Measurements from ENCODE around the gene ATP10A. TPM values are rescaled to one million over a fixed set of nuclear protein-coding genes. Genes with fewer than 3 reads are reported as not detected.

The ATP10A gene
- total RNA-seq, 1 donor from 2014 or later: 0.58 TPM

- intact Hi-C loops (cut with micrococcal nuclease): no loop called here
- H3K27me3 ChIP-seq (ENCODE audit: low read depth): no peaks in the 10 kb centered on the region
- no peak for TF ChIP-seq CTCF (IDR thresholded peaks at IDR 0.05; ENCODE audit: borderline replicate concordance)
- H3K9me3 ChIP-seq (replicated peaks): no peaks in the 10 kb centered on the region
- H3K4me1 ChIP-seq: peaks cover 8% of the 10 kb centered on the region
- no peak for DNase-seq
- H3K36me3 ChIP-seq: no peaks in the 10 kb centered on the region
- no peak overlapping the region for H3K4me3 ChIP-seq
- H3K27ac ChIP-seq (replicated peaks): no peak overlapping the region
Observed at GRCh38 chr15:25899870-25900269, 36.7 kb upstream of the ATP10A start.

DNA sequence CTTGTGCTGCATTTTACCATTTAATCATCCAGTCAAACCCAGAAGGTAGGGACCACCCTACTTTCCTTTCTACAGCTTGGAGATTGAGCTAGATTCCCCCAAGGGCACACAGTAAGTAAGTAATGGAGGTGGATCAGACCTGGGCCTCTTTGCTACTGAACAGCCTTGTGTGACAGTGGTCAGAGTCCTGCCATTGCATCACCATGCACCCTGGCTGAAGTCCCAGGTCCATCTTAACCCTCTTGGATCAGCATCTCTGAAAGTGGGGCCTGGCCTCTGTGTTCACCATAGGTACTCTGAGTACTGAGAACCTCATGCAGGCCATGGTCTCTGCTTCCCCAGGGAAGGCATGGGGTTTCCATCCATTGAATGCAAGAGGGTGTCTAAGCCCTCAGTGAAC lies 34.5 kb upstream of the ATP10A start:
- DNase-seq: no peak
- Histone ChIP-seq H3K27me3 (ENCODE audit: low read depth) (no peaks in the 10 kb centered on the region), H3K27ac (replicated peaks) (no peak overlapping the region), H3K36me3 (no peaks in the 10 kb centered on the region), H3K9me3 (replicated peaks) (no peaks in the 10 kb centered on the region), H3K4me1 (peaks cover 8% of the 10 kb centered on the region), H3K4me3 (no peak overlapping the region)
- intact Hi-C loops (cut with micrococcal nuclease): no loop called here
- no peak for TF ChIP-seq CTCF (IDR thresholded peaks at IDR 0.05; ENCODE audit: borderline replicate concordance)

- Histone ChIP-seq H3K4me3 (no peak overlapping the region), H3K4me1 (no peaks in the 10 kb centered on the region), H3K27ac (replicated peaks) (no peak overlapping the region), H3K27me3 (ENCODE audit: low read depth) (peaks cover 11% of the 10 kb centered on the region), H3K36me3 (no peaks in the 10 kb centered on the region), H3K9me3 (replicated peaks) (no peaks in the 10 kb centered on the region)
- TF ChIP-seq CTCF (IDR thresholded peaks at IDR 0.05; ENCODE audit: borderline replicate concordance): no peak
- intact Hi-C loops (cut with micrococcal nuclease): no loop called here
- no peak for DNase-seq
Observed at GRCh38 chr15:25894371-25894902, 31.3 kb upstream of the ATP10A start.

- intact Hi-C loops (cut with micrococcal nuclease): no loop called here
- H3K4me1 ChIP-seq: no peaks in the 10 kb centered on the region
- no peak overlapping the region for H3K4me3 ChIP-seq
- H3K27me3 ChIP-seq (ENCODE audit: low read depth): peaks cover 19% of the 10 kb centered on the region
- DNase-seq: no peak
- no peak overlapping the region for H3K27ac ChIP-seq (replicated peaks)
- TF ChIP-seq CTCF (IDR thresholded peaks at IDR 0.05; ENCODE audit: borderline replicate concordance): no peak
- H3K36me3 ChIP-seq: no peaks in the 10 kb centered on the region
- H3K9me3 ChIP-seq (replicated peaks): no peaks in the 10 kb centered on the region
Observed at GRCh38 chr15:25893596-25893995, 30.5 kb upstream of the ATP10A start.

- Histone ChIP-seq H3K9me3 (replicated peaks) (no peaks in the 10 kb centered on the region), H3K27ac (replicated peaks) (no peak overlapping the region), H3K4me3 (no peak overlapping the region), H3K27me3 (ENCODE audit: low read depth) (peaks cover 24% of the 10 kb centered on the region), H3K4me1 (no peaks in the 10 kb centered on the region), H3K36me3 (no peaks in the 10 kb centered on the region)
- no peak for DNase-seq
- no peak for TF ChIP-seq CTCF (IDR thresholded peaks at IDR 0.05; ENCODE audit: borderline replicate concordance)
- intact Hi-C loops (cut with micrococcal nuclease): no loop called here
Observed at GRCh38 chr15:25892126-25892525, 29.0 kb upstream of the ATP10A start.

All from left ventricle myocardium inferior (tissue), 1 donor.